HG03097 (cell line): ENCODE data around the gene IDUA.
"Not testable (repeated sequence)": the region's sequence is repeated elsewhere in the genome, so short reads cannot be mapped to it uniquely, and the experiment has no call there.

Experiments used
- ATAC-seq: cut with Tn5 transposase; IDR thresholded peaks from one replicate; pipeline ENCODE4 v1.9.1; 2021; ENCODE audit not compliant: unreplicated experiment, low FRiP score

Gene IDUA

GRCh38 chr4:986879-987623 lies at the start of gene IDUA:
IDUA (plus strand) TSS chr4:987044; CDS start chr4:987085, 41 bp downstream.
- ATAC-seq: no peak

- ATAC-seq: not testable (repeated sequence)
Measured at GRCh38 chr4:939508-939907, 47.3 kb upstream of the IDUA start.

- no peak for ATAC-seq
Measured at GRCh38 chr4:945274-946102, 41.4 kb upstream of the IDUA start.

- ATAC-seq: no peak
Measured at GRCh38 chr4:946103-946450, 40.8 kb upstream of the IDUA start.

- ATAC-seq: no peak
Measured at GRCh38 chr4:946517-947471, 40.0 kb upstream of the IDUA start.

- no peak for ATAC-seq
Measured at GRCh38 chr4:947491-947971, 39.3 kb upstream of the IDUA start.

GRCh38 chr4:948101-948935 lies 38.5 kb upstream of the IDUA start:
- no peak for ATAC-seq

- no peak for ATAC-seq
Measured at GRCh38 chr4:948936-949300, 37.9 kb upstream of the IDUA start.

GRCh38 chr4:949656-950055 lies 37.2 kb upstream of the IDUA start:
- ATAC-seq: no peak

GRCh38 chr4:950136-951020 lies 36.5 kb upstream of the IDUA start:
- ATAC-seq: no peak

GRCh38 chr4:951186-951585 lies 35.7 kb upstream of the IDUA start:
- ATAC-seq: no peak

- no peak for ATAC-seq
Measured at GRCh38 chr4:951594-952468, 35.0 kb upstream of the IDUA start.

- ATAC-seq: no peak
Measured at GRCh38 chr4:952881-953573, 33.8 kb upstream of the IDUA start.

GRCh38 chr4:953574-953915 lies 33.3 kb upstream of the IDUA start:
- ATAC-seq: no peak

- ATAC-seq: no peak
Measured at GRCh38 chr4:954211-955020, 32.4 kb upstream of the IDUA start.

GRCh38 chr4:955161-955921 lies 31.5 kb upstream of the IDUA start:
- ATAC-seq: no peak
